GM18499 (cell line): ENCODE results near the gene SUN2.
"Not testable (repeated sequence)": the region's sequence is repeated elsewhere in the genome, so short reads cannot be mapped to it uniquely, and the experiment has no call there.

ENCODE experiments used
- ATAC-seq: cut with Tn5 transposase; IDR thresholded peaks from one replicate; pipeline ENCODE4 v1.9.1; 2021; ENCODE audit warnings: moderate number of reproducible peaks; ENCODE audit not compliant: insufficient read depth, unreplicated experiment

Gene SUN2

GRCh38 chr22:38755911-38756532 is at the start of gene SUN2:
Gene SUN2, minus strand, starts transcription at chr22:38755998. Its CDS starts 3,370 bp downstream, at chr22:38752628.
- ATAC-seq = no peak

GRCh38 chr22:38805041-38805593 is 49.3 kb upstream of the SUN2 start:
- not testable (repeated sequence) for ATAC-seq

- no peak for ATAC-seq
Measured at GRCh38 chr22:38802671-38803121, 46.9 kb upstream of the SUN2 start.

GRCh38 chr22:38799265-38800002 is 43.6 kb upstream of the SUN2 start:
- ATAC-seq = no peak

GRCh38 chr22:38798496-38798895 is 42.7 kb upstream of the SUN2 start:
- ATAC-seq = no peak

- ATAC-seq = no peak
Measured at GRCh38 chr22:38796262-38796957, 40.6 kb upstream of the SUN2 start.

- no peak for ATAC-seq
Measured at GRCh38 chr22:38795569-38795968, 39.8 kb upstream of the SUN2 start.

- peak; percentile 81 for ATAC-seq
Measured at GRCh38 chr22:38793721-38794466, 38.1 kb upstream of the SUN2 start, which contains the start of gene DNAL4. Gene DNAL4, minus strand, starts transcription at chr22:38794143. Its CDS starts 11,412 bp downstream, at chr22:38782731.

GRCh38 chr22:38793317-38793716 is 37.5 kb upstream of the SUN2 start:
- ATAC-seq = no peak

- no peak for ATAC-seq
Measured at GRCh38 chr22:38792833-38793232, 37.0 kb upstream of the SUN2 start.

- no peak for ATAC-seq
Measured at GRCh38 chr22:38789606-38790005, 33.8 kb upstream of the SUN2 start.

- no peak for ATAC-seq
Measured at GRCh38 chr22:38788846-38789245, 33.0 kb upstream of the SUN2 start.

GRCh38 chr22:38788021-38788816 is 32.4 kb upstream of the SUN2 start:
- ATAC-seq = no peak

- ATAC-seq = no peak
Measured at GRCh38 chr22:38786631-38787030, 30.8 kb upstream of the SUN2 start.

- ATAC-seq = no peak
Measured at GRCh38 chr22:38784856-38785255, 29.1 kb upstream of the SUN2 start.

GRCh38 chr22:38784035-38784434 is 28.2 kb upstream of the SUN2 start:
- no peak for ATAC-seq

GRCh38 chr22:38783095-38783615 is 27.4 kb upstream of the SUN2 start:
- no peak for ATAC-seq

- no peak for ATAC-seq
Measured at GRCh38 chr22:38782402-38783094, 26.8 kb upstream of the SUN2 start.

- ATAC-seq = no peak
Measured at GRCh38 chr22:38781033-38781432, 25.2 kb upstream of the SUN2 start.
